H9 (cell line): ENCODE measurements around the gene RPUSD2. TPM values are rescaled to one million over a fixed set of nuclear protein-coding genes. Genes with fewer than 3 reads are reported as not detected.

Source experiments
- DNase-seq: peaks from one replicate; pipeline ENCODE4 v3.0.0-alpha.2; 2017
- H2AFZ ChIP-seq: one replicate; pipeline ENCODE4 v1.6.1; 2013; ENCODE audit warnings: mild to moderate bottlenecking, low read length, control low read depth, moderate library complexity
- H2AK5ac ChIP-seq: 2 replicates; pipeline ENCODE4 v1.6.1; 2013; ENCODE audit warnings: low read length, control low read depth, mixed read lengths; ENCODE audit not compliant: insufficient read length
- H2BK120ac ChIP-seq: one replicate; pipeline ENCODE4 v1.6.1; 2013; ENCODE audit warnings: low read depth, mild to moderate bottlenecking, low read length, control low read depth, inconsistent platforms; ENCODE audit not compliant: poor library complexity, severe bottlenecking
- H2BK12ac ChIP-seq: 2 replicates; pipeline ENCODE4 v1.6.1; 2013; ENCODE audit warnings: low read length, control low read depth, mixed read lengths, low read depth; ENCODE audit not compliant: insufficient read length
- H2BK15ac ChIP-seq: 2 replicates; pipeline ENCODE4 v1.6.1; 2013; ENCODE audit warnings: low read depth, low read length, control low read depth
- H2BK20ac ChIP-seq: one replicate; pipeline ENCODE4 v1.6.1; 2013; ENCODE audit warnings: low read depth, mild to moderate bottlenecking, low read length, control low read depth, inconsistent platforms; ENCODE audit not compliant: poor library complexity, severe bottlenecking
- H2BK5ac ChIP-seq: 2 replicates; pipeline ENCODE4 v1.6.1; 2013; ENCODE audit warnings: low read length, control low read depth, mixed read lengths; ENCODE audit not compliant: insufficient read length
- H3K14ac ChIP-seq: 2 replicates; pipeline ENCODE4 v1.6.1; 2013; ENCODE audit warnings: low read length, control low read depth; ENCODE audit not compliant: insufficient read depth
- H3K18ac ChIP-seq: 2 replicates; pipeline ENCODE4 v1.6.1; 2013; ENCODE audit warnings: low read depth, mild to moderate bottlenecking, mixed read lengths, low read length, control low read depth; ENCODE audit not compliant: insufficient read length
- H3K23ac ChIP-seq: 2 replicates; pipeline ENCODE4 v1.6.1; 2013; ENCODE audit warnings: low read length, control low read depth, mixed read lengths, low read depth; ENCODE audit not compliant: insufficient read length
- H3K23me2 ChIP-seq: 2 replicates; pipeline ENCODE4 v1.6.1; 2013; ENCODE audit warnings: low read depth, mild to moderate bottlenecking, mixed read lengths, low read length, control low read depth; ENCODE audit not compliant: insufficient read length, poor library complexity, severe bottlenecking
- H3K27ac ChIP-seq: 2 replicates; pipeline ENCODE4 v1.5.1; 2013; ENCODE audit warnings: low read length, control low read depth, mixed read lengths, low read depth; ENCODE audit not compliant: insufficient read length
- H3K27me3 ChIP-seq: 2 replicates; pipeline ENCODE4 v1.6.1; 2013; ENCODE audit warnings: low read length, control low read depth, inconsistent platforms; ENCODE audit not compliant: insufficient read depth
- H3K4ac ChIP-seq: 2 replicates; pipeline ENCODE4 v1.6.1; 2013; ENCODE audit warnings: low read depth, mild to moderate bottlenecking, control low read depth, inconsistent platforms, low read length, moderate library complexity
- H3K4me1 ChIP-seq: 2 replicates; pipeline ENCODE4 v1.6.1; 2013; ENCODE audit warnings: low read length, control low read depth, inconsistent platforms; ENCODE audit not compliant: insufficient read depth
- H3K4me2 ChIP-seq: 2 replicates; pipeline ENCODE4 v1.6.1; 2013; ENCODE audit warnings: low read length, control low read depth, mixed read lengths; ENCODE audit not compliant: insufficient read length, insufficient read depth
- H3K56ac ChIP-seq: 2 replicates; pipeline ENCODE4 v1.6.1; 2013; ENCODE audit warnings: low read depth, mild to moderate bottlenecking, mixed read lengths, low read length, control low read depth; ENCODE audit not compliant: insufficient read length
- H3K79me1 ChIP-seq: 2 replicates; pipeline ENCODE4 v1.6.1; 2013; ENCODE audit warnings: low read depth, mild to moderate bottlenecking, moderate library complexity, low read length, control low read depth, inconsistent platforms; ENCODE audit not compliant: insufficient read depth, poor library complexity, severe bottlenecking
- H3K79me2 ChIP-seq: 2 replicates; pipeline ENCODE4 v1.6.1; 2013; ENCODE audit warnings: low read length, control low read depth, inconsistent platforms; ENCODE audit not compliant: insufficient read depth
- H3K9ac ChIP-seq: 2 replicates; pipeline ENCODE4 v1.6.1; 2013; ENCODE audit warnings: low read length, control low read depth, mixed read lengths; ENCODE audit not compliant: insufficient read length; ENCODE audit errors: extremely low read depth
- H3K9me3 ChIP-seq: one replicate; pipeline ENCODE4 v1.6.1; 2013; ENCODE audit warnings: low read depth, low read length, inconsistent platforms; ENCODE audit not compliant: control insufficient read depth
- H3T11ph ChIP-seq: one replicate; pipeline ENCODE4 v1.6.1; 2013; ENCODE audit warnings: mild to moderate bottlenecking, low read length, control low read depth, inconsistent platforms
- H4K20me1 ChIP-seq: one replicate; pipeline ENCODE4 v1.6.1; 2013; ENCODE audit not compliant: control insufficient read depth, insufficient read length, insufficient read depth
- H4K5ac ChIP-seq: 2 replicates; pipeline ENCODE4 v1.6.1; 2013; ENCODE audit warnings: low read depth, mild to moderate bottlenecking, mixed read lengths, low read length, control low read depth; ENCODE audit not compliant: insufficient read length
- H4K8ac ChIP-seq: replicated peaks from 2 replicates; pipeline ENCODE4 v1.6.1; 2013; ENCODE audit warnings: low read length, control low read depth, mixed read lengths, low read depth; ENCODE audit not compliant: insufficient read length
- H4K91ac ChIP-seq: 2 replicates; pipeline ENCODE4 v1.6.1; 2013; ENCODE audit warnings: low read depth, mild to moderate bottlenecking, moderate library complexity, mixed read lengths, low read length, control low read depth; ENCODE audit not compliant: insufficient read length
- H3K27ac Mint-ChIP-seq, 3 experiments: 2 replicates in 2 of 3; 3 replicates in 1 of 3; pipeline ENCODE4 v1.8.0; 2020 to 2021; ENCODE audit warnings: mixed read lengths in 3 of 3, mild to moderate bottlenecking in 1 of 3, moderate library complexity in 1 of 3
- H3K27me3 Mint-ChIP-seq: 2 replicates; pipeline ENCODE4 v1.8.0; 2021; ENCODE audit warnings: low read depth, mild to moderate bottlenecking, moderate library complexity, mixed read lengths
- H3K36me3 Mint-ChIP-seq, 3 experiments: 2 replicates in 2 of 3; 3 replicates in 1 of 3; pipeline ENCODE4 v1.8.0; 2020 to 2021; ENCODE audit warnings: low read depth in 3 of 3, mixed read lengths in 3 of 3; ENCODE audit not compliant: insufficient read depth in 1 of 3
- H3K4me1 Mint-ChIP-seq, 2 experiments: 2 replicates each; pipeline ENCODE4 v1.8.0; 2020; ENCODE audit warnings: mixed read lengths in 2 of 2
- H3K4me3 Mint-ChIP-seq, 2 experiments: 2 replicates in 1 of 2; 3 replicates in 1 of 2; pipeline ENCODE4 v1.8.0; 2020 to 2021; ENCODE audit warnings: mild to moderate bottlenecking in 2 of 2, mixed read lengths in 2 of 2, moderate library complexity in 1 of 2
- H3K9me3 Mint-ChIP-seq, 2 experiments: 2 replicates in 1 of 2; 3 replicates in 1 of 2; pipeline ENCODE4 v1.8.0; 2020; ENCODE audit warnings: mild to moderate bottlenecking in 2 of 2, mixed read lengths in 2 of 2, moderate library complexity in 1 of 2
- CTCF ChIP-seq: fragments of 200-600 bp; sonication (generic); conservative IDR thresholded peaks from 3 replicates; pipeline ENCODE4 v1.8.0; 2021; ENCODE audit warnings: antibody characterized with exemption, mild to moderate bottlenecking
- WGBS: extraction: QIAGEN DNeasy Blood & Tissue Kit; methylation state at CpG from one replicate; pipeline ENCODE4 v1.1.7; 2013; ENCODE audit warnings: missing lambda C conversion rate, low lambda C conversion rate, mixed read lengths; ENCODE audit not compliant: insufficient read length; ENCODE audit errors: extremely low coverage; 5-methylcytosine and 5-hydroxymethylcytosine counted together
- total RNA-seq: library from RNA; stranded (reverse); gene quantifications from 2 replicates; pipeline ENCODE4 v1.2.1, GENCODE V29; 2021

The RPUSD2 gene
- total RNA-seq, 1 experiment from 2014 or later = 25.7 TPM

GRCh38 chr15:40548610-40549009, 20.5 kb upstream of the RPUSD2 start:
- no peak overlapping the region for H3T11ph ChIP-seq
- no peak overlapping the region for H2AK5ac ChIP-seq
- H4K5ac ChIP-seq = no peak overlapping the region
- H2BK5ac ChIP-seq = no peak overlapping the region
- no peak overlapping the region for H3K23ac ChIP-seq
- H3K9me3 ChIP-seq = no peaks in the 10 kb centered on the region
- no peaks in the 10 kb centered on the region for H3K27me3 Mint-ChIP-seq
- H3K23me2 ChIP-seq = no peaks in the 10 kb centered on the region
- H3K27me3 ChIP-seq = no peaks in the 10 kb centered on the region
- peaks cover 2% of the 10 kb centered on the region; the same call in 1 of the 2 replicates for H3K4me1 ChIP-seq
- no peak overlapping the region for H3K27ac ChIP-seq
- H3K56ac ChIP-seq = no peak overlapping the region
- H3K36me3 Mint-ChIP-seq = peaks cover 0 to 5% (median 4%) of the 10 kb centered on the region in 3 experiments; a peak in 3 of 7 replicates
- no peak overlapping the region for H2BK12ac ChIP-seq
- peaks cover 10 to 12% of the 10 kb centered on the region in 2 experiments for H3K4me1 Mint-ChIP-seq
- H2BK15ac ChIP-seq = no peak overlapping the region
- H3K18ac ChIP-seq = no peak overlapping the region
- H2BK20ac ChIP-seq = no peak overlapping the region
- no peak overlapping the region for H4K91ac ChIP-seq
- no peaks in the 10 kb centered on the region for H3K79me2 ChIP-seq
- H3K79me1 ChIP-seq = no peaks in the 10 kb centered on the region
- no peak overlapping the region for H4K8ac ChIP-seq
- TF ChIP-seq CTCF = no peak
- no peak for DNase-seq
- no peak overlapping the region for H3K27ac Mint-ChIP-seq
- H2BK120ac ChIP-seq = no peak overlapping the region
- H3K14ac ChIP-seq = no peak overlapping the region
- H3K4me3 Mint-ChIP-seq = no peak overlapping the region
- no peak overlapping the region for H2AFZ ChIP-seq
- H3K4ac ChIP-seq = no peak overlapping the region
- H4K20me1 ChIP-seq = no peaks in the 10 kb centered on the region
- no CpG with 5 or more reads among the region's 2 CpGs for WGBS
- H3K9me3 Mint-ChIP-seq = no peaks in the 10 kb centered on the region
- H3K9ac ChIP-seq = no peak overlapping the region
- H3K4me2 ChIP-seq = no peak overlapping the region
